Fibroblast of pulmonary artery (primary cell): ENCODE measurements around the gene ZP4.

Source experiments
- DNase-seq: peaks from one replicate; pipeline ENCODE4 v3.0.0-alpha.2; 2010; ENCODE audit warnings: low read depth
- H3K4me3 ChIP-seq: replicated peaks from 2 replicates; pipeline ENCODE4 v1.5.1; 2011; ENCODE audit warnings: low read depth, mild to moderate bottlenecking, control low read depth, low read length, moderate library complexity
- TF ChIP-seq, protein P1 (sequence below): IDR thresholded peaks from 2 replicates; pipeline ENCODE4 v1.5.1; 2011; ENCODE audit warnings: mild to moderate bottlenecking, control low read depth, low read length, inconsistent platforms; ENCODE audit errors: missing control alignments

The ZP4 gene, protein sequence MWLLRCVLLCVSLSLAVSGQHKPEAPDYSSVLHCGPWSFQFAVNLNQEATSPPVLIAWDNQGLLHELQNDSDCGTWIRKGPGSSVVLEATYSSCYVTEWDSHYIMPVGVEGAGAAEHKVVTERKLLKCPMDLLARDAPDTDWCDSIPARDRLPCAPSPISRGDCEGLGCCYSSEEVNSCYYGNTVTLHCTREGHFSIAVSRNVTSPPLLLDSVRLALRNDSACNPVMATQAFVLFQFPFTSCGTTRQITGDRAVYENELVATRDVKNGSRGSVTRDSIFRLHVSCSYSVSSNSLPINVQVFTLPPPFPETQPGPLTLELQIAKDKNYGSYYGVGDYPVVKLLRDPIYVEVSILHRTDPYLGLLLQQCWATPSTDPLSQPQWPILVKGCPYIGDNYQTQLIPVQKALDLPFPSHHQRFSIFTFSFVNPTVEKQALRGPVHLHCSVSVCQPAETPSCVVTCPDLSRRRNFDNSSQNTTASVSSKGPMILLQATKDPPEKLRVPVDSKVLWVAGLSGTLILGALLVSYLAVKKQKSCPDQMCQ

DNA sequence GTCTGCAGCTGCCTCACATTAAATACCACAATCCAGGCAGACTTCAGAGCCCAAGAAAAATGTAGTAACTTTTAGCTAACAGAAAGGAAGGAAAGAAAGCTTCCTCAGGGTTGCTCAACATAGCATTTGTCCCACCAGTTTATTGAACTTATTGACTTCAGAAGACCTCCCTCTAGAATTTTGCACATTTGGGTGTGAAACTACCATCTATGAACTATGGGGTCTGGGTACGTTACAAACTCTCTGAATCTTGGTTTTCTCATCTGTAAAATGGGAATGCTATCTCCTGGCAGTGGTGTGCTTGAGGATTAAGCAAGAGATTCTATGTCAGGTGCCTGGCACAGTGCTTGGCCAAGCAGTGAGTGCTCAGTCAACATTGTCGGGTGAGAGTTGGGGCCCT lies at the start of gene ZP4:
TSS of gene ZP4 (minus strand) at position 101 of the 400 bp plus-strand sequence. CDS start 287 bp downstream, outside the sequence.
- no peak within 1 kb of the TSS for H3K4me3 ChIP-seq
- TF ChIP-seq, protein P1, sequence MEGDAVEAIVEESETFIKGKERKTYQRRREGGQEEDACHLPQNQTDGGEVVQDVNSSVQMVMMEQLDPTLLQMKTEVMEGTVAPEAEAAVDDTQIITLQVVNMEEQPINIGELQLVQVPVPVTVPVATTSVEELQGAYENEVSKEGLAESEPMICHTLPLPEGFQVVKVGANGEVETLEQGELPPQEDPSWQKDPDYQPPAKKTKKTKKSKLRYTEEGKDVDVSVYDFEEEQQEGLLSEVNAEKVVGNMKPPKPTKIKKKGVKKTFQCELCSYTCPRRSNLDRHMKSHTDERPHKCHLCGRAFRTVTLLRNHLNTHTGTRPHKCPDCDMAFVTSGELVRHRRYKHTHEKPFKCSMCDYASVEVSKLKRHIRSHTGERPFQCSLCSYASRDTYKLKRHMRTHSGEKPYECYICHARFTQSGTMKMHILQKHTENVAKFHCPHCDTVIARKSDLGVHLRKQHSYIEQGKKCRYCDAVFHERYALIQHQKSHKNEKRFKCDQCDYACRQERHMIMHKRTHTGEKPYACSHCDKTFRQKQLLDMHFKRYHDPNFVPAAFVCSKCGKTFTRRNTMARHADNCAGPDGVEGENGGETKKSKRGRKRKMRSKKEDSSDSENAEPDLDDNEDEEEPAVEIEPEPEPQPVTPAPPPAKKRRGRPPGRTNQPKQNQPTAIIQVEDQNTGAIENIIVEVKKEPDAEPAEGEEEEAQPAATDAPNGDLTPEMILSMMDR = no peak
- no peak for DNase-seq

DNA sequence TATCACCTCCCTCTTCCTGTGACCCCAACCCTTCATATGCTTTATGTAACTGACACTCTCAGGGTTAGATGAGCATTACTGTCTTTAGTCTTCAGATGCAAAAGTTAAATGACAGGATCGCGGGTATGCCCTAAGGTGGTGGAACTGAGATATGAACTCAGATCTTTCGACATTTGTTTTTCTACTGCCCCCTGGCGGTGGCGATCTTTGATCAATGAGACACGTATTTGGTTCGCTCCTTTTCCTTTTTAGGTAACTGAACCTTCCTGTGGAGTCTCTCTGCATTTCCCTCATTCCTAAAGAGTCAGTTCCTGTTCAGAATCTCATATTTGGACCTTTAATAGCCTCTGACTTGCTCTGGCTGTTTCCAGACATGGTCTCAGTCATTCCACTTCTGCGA lies 47.8 kb upstream of the ZP4 start:
- no peak overlapping the region for H3K4me3 ChIP-seq
- TF ChIP-seq, protein P1 = no peak
- DNase-seq = no peak

DNA sequence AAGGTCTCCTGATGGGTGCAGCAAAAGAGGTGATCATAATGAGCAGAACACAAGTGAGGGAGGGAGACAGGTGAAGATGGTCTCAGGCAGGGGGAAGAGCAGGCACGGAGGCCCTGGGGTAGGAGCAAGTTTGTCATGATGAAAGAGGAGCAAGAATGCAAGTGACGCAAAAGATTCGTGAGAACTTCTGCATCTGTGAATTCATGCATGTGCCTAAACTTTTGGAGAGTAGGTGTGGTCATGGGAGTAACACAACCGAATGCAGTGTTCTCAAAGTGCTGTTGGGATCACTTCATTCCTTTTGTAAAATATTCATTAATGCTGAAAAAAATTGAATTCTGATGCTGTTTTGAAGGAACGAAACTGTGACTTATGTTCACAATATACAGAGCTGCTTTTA lies 47.3 kb upstream of the ZP4 start:
- TF ChIP-seq, protein P1 = no peak
- no peak for DNase-seq
- H3K4me3 ChIP-seq = no peak overlapping the region

DNA sequence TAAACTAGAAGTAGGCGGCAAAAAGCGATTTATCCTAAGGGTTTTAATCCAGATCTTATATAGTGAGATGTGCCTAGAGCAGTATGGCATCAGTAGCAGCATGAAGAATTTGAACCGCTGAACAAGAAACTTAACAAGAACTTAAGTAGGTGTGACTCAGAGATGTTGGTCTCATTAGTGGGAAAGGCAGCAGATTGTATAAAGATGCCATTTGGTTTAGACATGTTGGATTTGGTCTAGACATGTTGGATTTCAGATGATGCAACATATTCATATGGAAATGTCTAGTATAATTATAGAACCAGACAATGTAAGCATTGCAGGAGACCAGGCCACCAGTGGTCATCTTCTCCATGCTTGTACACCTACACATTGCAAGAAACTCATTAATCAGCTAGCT lies 42.1 kb upstream of the ZP4 start:
- TF ChIP-seq, protein P1 = no peak
- DNase-seq = no peak
- no peak overlapping the region for H3K4me3 ChIP-seq

DNA sequence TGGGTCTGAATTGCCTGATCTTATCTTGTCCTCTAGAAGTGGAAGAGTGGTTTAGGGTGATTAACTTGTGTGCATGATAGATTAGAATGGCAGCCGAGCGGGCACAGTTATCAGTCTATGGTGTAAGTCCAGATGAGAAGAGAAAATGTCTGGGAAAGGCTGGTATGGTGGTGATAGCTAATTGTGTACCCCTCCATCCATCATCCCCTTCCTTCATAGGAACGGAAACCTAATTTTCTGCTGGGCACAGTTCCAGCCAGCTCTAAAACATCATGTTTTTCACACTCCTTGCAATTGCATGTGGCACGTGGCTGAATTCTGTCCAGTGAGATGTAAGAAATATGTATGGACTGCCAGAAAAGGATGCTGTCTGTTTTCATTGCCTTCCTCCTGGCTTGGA lies 40.9 kb upstream of the ZP4 start:
- DNase-seq = no peak
- TF ChIP-seq, protein P1 = no peak
- H3K4me3 ChIP-seq = no peak overlapping the region

DNA sequence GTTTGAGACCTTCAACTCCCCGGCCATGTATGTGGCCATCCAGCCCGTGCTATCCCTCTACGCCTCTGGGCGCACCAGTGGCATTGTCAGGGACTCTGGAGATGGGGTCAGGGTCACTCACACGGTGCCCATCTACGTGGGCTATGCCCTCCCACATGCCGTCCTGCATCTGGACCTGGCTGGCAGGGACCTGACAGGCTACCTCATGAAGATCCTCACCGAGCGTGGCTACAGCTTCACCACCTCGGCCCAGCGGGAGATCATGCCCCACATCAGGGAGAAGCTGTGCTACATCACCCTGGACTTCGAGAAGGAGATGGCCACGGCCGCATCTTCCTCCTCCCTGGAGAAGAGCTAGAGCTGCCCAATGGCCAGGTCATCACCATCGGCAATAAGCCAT lies 36.5 kb upstream of the ZP4 start:
- no peak for DNase-seq
- TF ChIP-seq, protein P1 = no peak
- H3K4me3 ChIP-seq = no peak overlapping the region
